ENCODE data around the gene UQCRC1.

GRCh38 chr3:48592519-48593087 lies 16.8 kb downstream of the UQCRC1 start:
- TF ChIP-seq TAF1 (IDR thresholded peaks at IDR 0.05; ENCODE audit: borderline replicate concordance, low read depth, low read length): no peak
- no peak for TF ChIP-seq POLR2A (IDR thresholded peaks at IDR 0.05; ENCODE audit: low read depth, low read length)
